Body of pancreas (tissue), 4 donors: ENCODE results near the gene SETD6. TPM values are rescaled to one million over a fixed set of nuclear protein-coding genes. Genes with fewer than 3 reads are reported as not detected.
A peak's percentile ranks its signal among the peaks of the same experiment; 100 is the strongest.

Experiments used
- ATAC-seq: fragments of 150-250 bp; one replicate; pipeline ENCODE4 v1.9.1; 2016
- DNase-seq, 4 donors: peaks; one replicate each; pipeline ENCODE4 v3.0.0-alpha.2; 2019
- H3K27ac ChIP-seq, 4 donors: fragments of 200-600 bp; sonication (generic); 1 replicate in 3 of 4; 2 replicates in 1 of 4; pipeline versions ENCODE4 v1.5.1 to v1.6.1; 2016 to 2019; ENCODE audit warnings: mild to moderate bottlenecking in 1 of 4, mixed read lengths in 1 of 4, moderate library complexity in 1 of 4
- H3K27me3 ChIP-seq, 2 donors: fragments of 200-600 bp; sonication (generic); one replicate each; pipeline ENCODE4 v1.6.0; 2016; ENCODE audit warnings: mild to moderate bottlenecking in 1 of 2
- H3K36me3 ChIP-seq, 2 donors: fragments of 200-600 bp; sonication (generic); replicated peaks in 1 of 2; 2 replicates each; pipeline ENCODE4 v1.5.1; 2016; ENCODE audit warnings: low read depth in 2 of 2; ENCODE audit not compliant: insufficient read depth in 1 of 2
- H3K4me1 ChIP-seq: fragments of 200-600 bp; sonication (generic); one replicate; pipeline ENCODE4 v1.6.0; 2016
- H3K4me3 ChIP-seq, 2 donors: fragments of 200-600 bp; sonication (generic); 1 replicate in 1 of 2; 2 replicates in 1 of 2; pipeline ENCODE4 v1.5.1; 2016 to 2019
- H3K9me3 ChIP-seq, 3 donors: fragments of 200-600 bp; sonication (generic); 1 replicate in 2 of 3; 2 replicates in 1 of 3; pipeline ENCODE4 v1.5.1; 2016
- CTCF ChIP-seq, 7 experiments: fragments of 450-650 bp in 4 of 7; fragments of 200-600 bp in 3 of 7; sonication (generic) in 3 of 7; IDR thresholded peaks; one replicate each; pipeline ENCODE4 v1.5.1; 2016 to 2019; ENCODE audit warnings: antibody characterized with exemption in 7 of 7
- POLR2A ChIP-seq, 3 donors: fragments of 450-650 bp; IDR thresholded peaks; one replicate each; pipeline ENCODE4 v1.6.1; 2016; ENCODE audit warnings: antibody characterized with exemption in 3 of 3, mild to moderate bottlenecking in 2 of 3
- WGBS, 2 donors: methylation state at CpG; one replicate each; pipeline ENCODE4 v1.1.5; 2017; 5-methylcytosine and 5-hydroxymethylcytosine counted together
- intact Hi-C: fragments of 100-400 bp; cut with DNase I; formaldehyde crosslinking; loops from one replicate; pipeline ENCODE4 v1.15.1; 2023
- total RNA-seq, 2 donors: library from RNA; depleted of rRNA; stranded (reverse); fragments of >200 nt; gene quantifications; one replicate each; pipeline ENCODE4 v1.1.0, GENCODE V29; 2016

Gene SETD6
- total RNA-seq, 2 donors from 2014 or later, result 67.7 to 80.8 TPM

GRCh38 chr16:58535100-58535499, 19.8 kb downstream of the SETD6 start:
- Histone ChIP-seq H3K4me3 (no peak overlapping the region), H3K27me3 (no peaks in the 10 kb centered on the region), H3K27ac (peak overlapping the region in 1 of 4 donors; percentile 30), H3K36me3 (peaks cover 5 to 44% of the 10 kb centered on the region in 2 donors), H3K4me1 (peaks cover 7% of the 10 kb centered on the region), H3K9me3 (no peaks in the 10 kb centered on the region)
- ATAC-seq (no peak), DNase-seq (no peak)
- intact Hi-C loops, result no loop called here
- WGBS, 2 donors, result 30 to 39% methylated on average over 3 of the region's 3 CpGs
- TF ChIP-seq CTCF (IDR thresholded peaks at IDR 0.05) (no peak), POLR2A (IDR thresholded peaks at IDR 0.05) (no peak)

GRCh38 chr16:58536278-58536677, 21.0 kb downstream of the SETD6 start:
- H3K4me1 ChIP-seq, result peaks cover 7% of the 10 kb centered on the region
- H3K27me3 ChIP-seq, result no peaks in the 10 kb centered on the region
- no peak overlapping the region for H3K27ac ChIP-seq
- intact Hi-C loops, result no loop called here
- H3K36me3 ChIP-seq, result peaks cover 5 to 41% of the 10 kb centered on the region in 2 donors
- 44 to 47% methylated on average over 5 of the region's 5 CpGs for WGBS, 2 donors
- TF ChIP-seq POLR2A (IDR thresholded peaks at IDR 0.05) (no peak), CTCF (IDR thresholded peaks at IDR 0.05) (no peak)
- H3K4me3 ChIP-seq, result no peak overlapping the region
- ATAC-seq (no peak), DNase-seq (no peak)
- no peaks in the 10 kb centered on the region for H3K9me3 ChIP-seq

GRCh38 chr16:58537124-58537906, 22.0 kb downstream of the SETD6 start:
- H3K36me3 ChIP-seq, result peaks cover 5 to 37% of the 10 kb centered on the region in 2 donors
- H3K4me3 ChIP-seq, result no peak overlapping the region
- TF ChIP-seq POLR2A (IDR thresholded peaks at IDR 0.05) (no peak), CTCF (IDR thresholded peaks at IDR 0.05) (no peak)
- no peaks in the 10 kb centered on the region for H3K9me3 ChIP-seq
- no peaks in the 10 kb centered on the region for H3K27me3 ChIP-seq
- DNase-seq (no peak), ATAC-seq (no peak)
- peaks cover 7% of the 10 kb centered on the region for H3K4me1 ChIP-seq
- intact Hi-C loops, result no loop called here
- no peak overlapping the region for H3K27ac ChIP-seq
- WGBS, 2 donors, result 75 to 84% methylated on average over 10 of the region's 10 CpGs

GRCh38 chr16:58541711-58542110, 26.4 kb downstream of the SETD6 start:
- ATAC-seq, result no peak
- Histone ChIP-seq H3K9me3 (no peaks in the 10 kb centered on the region), H3K36me3 (peaks cover 10 to 57% of the 10 kb centered on the region in 2 donors), H3K27ac (no peak overlapping the region), H3K4me3 (no peak overlapping the region), H3K4me1 (no peaks in the 10 kb centered on the region), H3K27me3 (no peaks in the 10 kb centered on the region)
- 77 to 78% methylated on average over 2 of the region's 2 CpGs for WGBS, 2 donors
- intact Hi-C loops, result no loop called here
- no peak for DNase-seq
- TF ChIP-seq POLR2A (IDR thresholded peaks at IDR 0.05), result no peak
- no peak for TF ChIP-seq CTCF (IDR thresholded peaks at IDR 0.05)

GRCh38 chr16:58542291-58542690, 27.0 kb downstream of the SETD6 start:
- peaks cover 10 to 51% of the 10 kb centered on the region in 2 donors for H3K36me3 ChIP-seq
- H3K9me3 ChIP-seq, result no peaks in the 10 kb centered on the region
- no peaks in the 10 kb centered on the region for H3K4me1 ChIP-seq
- intact Hi-C loops, result no loop called here
- H3K4me3 ChIP-seq, result no peak overlapping the region
- no peaks in the 10 kb centered on the region for H3K27me3 ChIP-seq
- TF ChIP-seq CTCF (IDR thresholded peaks at IDR 0.05) (no peak), POLR2A (IDR thresholded peaks at IDR 0.05) (no peak)
- WGBS, 2 donors, result 24 to 62% methylated on average over 1 of the region's 1 CpG
- no peak for DNase-seq
- ATAC-seq, result no peak
- H3K27ac ChIP-seq, result no peak overlapping the region
